GM23338 (cell line): Measurements from ENCODE around the gene CCSAP.

ENCODE experiments used
- CTCF ChIP-seq, 2 experiments: fragments of 200-600 bp in 1 of 2; sonication (generic) in 1 of 2; conservative IDR thresholded peaks; 2 replicates each; pipeline versions ENCODE4 v1.5.1 to v1.6.1; 2016 to 2017; ENCODE audit warnings: antibody characterized with exemption in 2 of 2, low read depth in 2 of 2, mild to moderate bottlenecking in 2 of 2, moderate library complexity in 1 of 2
- EZH2 ChIP-seq: fragments of 200-600 bp; sonication (generic); IDR thresholded peaks from one replicate; pipeline ENCODE4 v1.8.0; 2017; ENCODE audit warnings: antibody characterized with exemption, mild to moderate bottlenecking, low read depth; ENCODE audit not compliant: unreplicated experiment
- EZH2phosphoT487 ChIP-seq: fragments of 200-600 bp; sonication (generic); IDR thresholded peaks from one replicate; pipeline ENCODE4 v1.8.1; 2018; ENCODE audit warnings: antibody characterized with exemption; ENCODE audit not compliant: unreplicated experiment
- JUNB ChIP-seq: IDR thresholded peaks from one replicate; pipeline ENCODE4 v1.6.1; 2016; ENCODE audit warnings: antibody characterized with exemption; ENCODE audit not compliant: unreplicated experiment
- POLR2AphosphoS5 ChIP-seq: IDR thresholded peaks from 2 replicates; pipeline ENCODE4 v1.6.1; 2016; ENCODE audit warnings: antibody characterized with exemption, low read depth
- REST ChIP-seq: IDR thresholded peaks from one replicate; pipeline ENCODE4 v1.6.1; 2018; ENCODE audit warnings: antibody characterized with exemption; ENCODE audit not compliant: unreplicated experiment

- TF ChIP-seq CTCF (conservative IDR thresholded peaks at IDR 0.05; ENCODE audit: low read depth in 2 of 2) (no peak), JUNB (no peak), POLR2AphosphoS5 (no peak), EZH2 (no peak), REST (no peak), EZH2phosphoT487 (no peak)
These were observed 71.2 kb downstream of the CCSAP start for GRCh38 chr1:229271448-229272159.
